GM18520 (cell line): ENCODE data around the gene IL16.
A peak's percentile ranks its signal among the peaks of the same experiment; 100 is the strongest.

Experiments used
- ATAC-seq: cut with Tn5 transposase; IDR thresholded peaks from one replicate; pipeline ENCODE4 v1.9.1; 2021; ENCODE audit not compliant: unreplicated experiment

The IL16 gene

GRCh38 chr15:81289910-81290309, 93.2 kb downstream of the IL16 start:
- no peak for ATAC-seq

- no peak for ATAC-seq
Measured at GRCh38 chr15:81291916-81292522, 95.3 kb downstream of the IL16 start.

GRCh38 chr15:81292523-81293001, 95.9 kb downstream of the IL16 start:
- ATAC-seq = peak; percentile 17

DNA sequence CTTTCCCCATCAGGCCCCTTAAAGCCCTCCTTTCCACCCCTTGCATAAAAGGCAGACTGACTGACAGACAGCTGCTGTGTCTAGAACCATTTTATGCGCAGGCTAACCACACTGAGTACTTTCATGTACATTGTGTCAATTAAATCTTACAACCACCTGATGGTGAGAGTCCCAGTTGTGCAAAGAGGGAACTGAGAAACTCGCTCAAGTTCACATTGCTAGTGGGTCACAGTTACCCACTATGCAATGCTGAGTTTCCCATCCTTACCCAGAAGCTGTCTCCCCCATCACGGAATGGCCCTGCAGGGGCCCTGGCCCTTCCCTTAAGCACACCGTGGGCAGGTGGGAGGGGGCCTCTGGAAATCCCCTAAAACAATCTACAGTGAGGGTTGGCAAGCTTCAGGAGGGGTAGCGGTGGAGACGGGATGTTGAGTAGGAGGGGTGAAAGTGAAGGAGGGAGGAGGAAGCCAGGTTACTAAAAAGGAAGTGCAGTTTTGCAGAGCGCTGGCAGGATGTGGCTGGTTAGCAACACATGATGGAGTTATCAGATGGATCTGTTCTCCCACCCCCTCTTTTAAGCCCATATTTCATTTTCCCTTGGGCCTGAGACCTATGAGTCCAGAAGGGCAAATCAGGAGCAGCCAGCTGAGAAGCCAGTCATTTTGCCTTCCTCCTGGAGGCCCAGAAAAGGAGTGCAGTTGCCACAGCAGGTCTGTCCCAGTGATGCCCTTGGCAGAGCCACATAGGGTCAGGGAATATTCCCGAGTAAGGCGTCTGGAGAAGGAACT, 97.2 kb downstream of the IL16 start:
- peak; percentile 50 for ATAC-seq

DNA sequence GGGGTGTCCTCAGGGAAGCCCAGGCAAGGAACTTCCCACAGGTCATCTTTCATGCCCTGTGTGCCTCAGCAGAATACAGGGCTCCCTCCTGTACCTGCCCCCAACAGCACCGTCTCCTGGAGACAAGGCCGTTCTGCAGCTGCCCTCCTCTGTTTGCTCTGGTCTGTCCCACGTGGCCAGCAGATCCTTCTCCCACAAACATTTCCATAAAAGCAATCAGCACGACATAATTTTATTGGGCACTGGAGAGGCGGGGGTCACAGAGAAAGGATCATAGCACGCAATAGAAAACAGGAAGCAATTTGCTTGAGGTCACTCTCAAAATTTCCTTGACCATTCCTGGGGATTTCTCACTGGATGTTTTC, 97.8 kb downstream of the IL16 start:
- ATAC-seq = no peak

DNA sequence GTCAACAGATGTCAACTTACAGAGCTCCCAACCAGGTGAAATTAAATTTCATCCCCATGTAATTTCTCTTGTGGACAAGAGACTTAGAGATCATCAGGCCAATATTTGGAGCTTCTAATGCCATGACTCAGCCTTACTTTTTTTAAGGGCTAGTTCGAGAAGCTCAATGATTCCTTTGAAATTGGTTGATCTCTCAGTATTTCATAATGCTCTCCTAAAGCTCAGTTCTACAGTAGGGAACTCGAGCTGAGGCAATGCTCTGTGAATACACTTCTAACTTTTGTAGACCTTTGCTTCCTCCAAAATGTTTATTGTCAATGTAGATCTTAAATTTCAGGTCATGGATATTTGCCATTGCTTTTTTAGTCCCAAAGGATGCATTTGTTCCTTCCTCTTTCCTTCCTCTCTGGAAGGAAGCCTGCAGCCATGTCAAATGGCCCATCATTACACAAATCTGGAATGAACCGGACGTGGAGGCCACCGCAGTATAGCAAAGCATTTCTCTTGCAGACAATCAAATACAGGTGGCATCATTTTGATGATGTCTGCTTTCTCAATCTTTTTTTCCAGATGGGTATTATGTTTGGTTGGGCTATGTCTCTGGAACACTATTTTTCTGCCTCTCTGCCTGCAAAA, 98.9 kb downstream of the IL16 start:
- no peak for ATAC-seq

- no peak for ATAC-seq
Measured at GRCh38 chr15:81296186-81296585, 99.5 kb downstream of the IL16 start.

DNA sequence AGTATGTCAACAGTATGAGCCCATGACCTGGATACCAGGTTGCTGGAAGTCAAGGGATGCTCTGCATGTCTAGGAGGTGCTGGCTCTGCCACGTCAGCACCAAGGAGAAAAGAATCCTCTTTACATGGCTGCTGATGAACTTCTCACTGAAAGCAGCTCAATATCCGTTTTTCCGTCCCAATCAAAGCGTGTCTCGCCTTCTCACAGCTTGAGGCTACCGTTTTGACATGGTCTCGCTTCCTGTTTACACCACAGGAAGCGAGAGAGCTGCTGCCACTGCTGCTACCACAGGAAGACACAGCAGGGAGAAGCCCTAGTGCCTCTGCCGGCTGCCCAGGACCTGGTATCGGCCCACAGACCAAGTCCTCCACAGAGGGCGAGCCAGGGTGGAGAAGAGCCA, 100.0 kb downstream of the IL16 start:
- ATAC-seq = peak; percentile 48

DNA sequence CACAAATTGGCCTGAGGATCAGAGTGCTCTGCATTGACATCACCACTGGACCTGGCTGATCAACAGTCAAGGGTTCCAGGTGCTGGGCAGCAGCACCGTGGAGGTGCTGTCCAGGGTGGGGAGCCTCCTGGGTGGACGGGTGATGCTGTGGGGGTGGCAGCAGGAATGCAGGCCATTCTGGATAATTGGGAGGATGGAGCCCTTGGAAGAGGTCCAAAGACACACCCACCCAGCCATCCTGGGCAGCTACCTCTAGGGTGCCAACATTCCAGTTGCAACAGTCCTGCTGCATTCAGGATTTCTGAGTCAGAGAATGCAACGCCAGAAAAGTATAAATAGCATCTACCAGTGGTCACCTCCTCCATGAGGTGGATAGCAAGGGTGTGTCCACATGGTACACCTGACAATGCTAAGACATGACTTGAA, 100.5 kb downstream of the IL16 start:
- no peak for ATAC-seq

- no peak for ATAC-seq
Measured at GRCh38 chr15:81297603-81298575, 101.2 kb downstream of the IL16 start.

GRCh38 chr15:81298611-81299010, 101.9 kb downstream of the IL16 start:
- ATAC-seq = no peak

GRCh38 chr15:81299156-81299555, 102.5 kb downstream of the IL16 start:
- no peak for ATAC-seq

- no peak for ATAC-seq
Measured at GRCh38 chr15:81299630-81300273, 103.1 kb downstream of the IL16 start.

- ATAC-seq = no peak
Measured at GRCh38 chr15:81301385-81301784, 104.7 kb downstream of the IL16 start.

GRCh38 chr15:81301815-81302399, 105.2 kb downstream of the IL16 start:
- peak; percentile 65 for ATAC-seq

- ATAC-seq = no peak
Measured at GRCh38 chr15:81302701-81303109, 106.0 kb downstream of the IL16 start.

DNA sequence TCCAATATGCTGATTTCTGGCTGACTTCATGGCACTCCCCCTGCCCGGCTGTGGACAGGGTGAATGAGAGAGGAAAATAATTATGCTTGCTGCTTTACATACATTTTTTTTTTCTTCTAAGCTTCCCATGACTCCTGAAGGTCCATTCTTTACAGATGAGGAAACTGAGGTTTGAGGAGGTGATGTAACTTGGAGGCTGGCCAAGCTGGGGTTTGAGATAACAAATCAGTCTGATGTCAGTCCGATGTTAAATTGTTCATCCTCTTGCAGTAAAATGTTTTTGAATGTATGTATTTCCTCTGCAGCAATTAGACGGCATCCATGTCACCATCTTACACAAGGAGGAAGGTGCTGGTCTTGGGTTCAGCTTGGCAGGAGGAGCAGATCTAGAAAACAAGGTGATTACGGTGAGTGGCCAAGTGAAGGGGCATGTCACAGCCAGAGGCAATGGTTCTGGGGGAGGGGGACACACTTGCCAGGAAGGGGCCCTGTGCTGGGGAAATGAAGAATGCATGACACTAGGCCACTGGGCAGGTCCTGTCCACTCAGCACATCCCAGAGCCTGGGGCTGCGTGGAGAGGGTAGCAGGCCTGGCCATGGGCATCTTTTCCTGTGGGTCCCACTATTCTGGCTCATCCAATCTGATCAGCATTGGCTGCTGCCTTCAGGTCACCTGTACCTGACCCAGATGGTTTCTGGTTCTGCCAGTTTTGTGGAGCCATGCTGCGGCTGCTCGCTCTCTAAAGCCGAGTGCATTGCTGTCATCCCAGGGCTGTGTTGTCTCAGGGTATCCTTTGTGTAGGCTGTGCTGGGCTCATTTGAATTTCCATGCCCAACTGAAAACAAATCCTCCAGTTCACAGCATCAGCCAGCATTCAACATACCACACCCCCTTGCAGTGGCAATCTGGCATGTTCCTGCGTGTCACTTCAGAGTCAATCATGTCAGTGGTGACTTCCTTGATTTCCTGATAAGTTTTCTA, 106.9 kb downstream of the IL16 start:
- no peak for ATAC-seq

GRCh38 chr15:81304226-81304625, 107.5 kb downstream of the IL16 start:
- no peak for ATAC-seq

GRCh38 chr15:81308260-81308659, 111.6 kb downstream of the IL16 start:
- ATAC-seq = no peak
